ENCODE data around the gene CCNA2.

Gene CCNA2

GRCh38 chr4:121771869-121772268 lies 51.8 kb downstream of the CCNA2 start:
- no peak for DNase-seq

DNA sequence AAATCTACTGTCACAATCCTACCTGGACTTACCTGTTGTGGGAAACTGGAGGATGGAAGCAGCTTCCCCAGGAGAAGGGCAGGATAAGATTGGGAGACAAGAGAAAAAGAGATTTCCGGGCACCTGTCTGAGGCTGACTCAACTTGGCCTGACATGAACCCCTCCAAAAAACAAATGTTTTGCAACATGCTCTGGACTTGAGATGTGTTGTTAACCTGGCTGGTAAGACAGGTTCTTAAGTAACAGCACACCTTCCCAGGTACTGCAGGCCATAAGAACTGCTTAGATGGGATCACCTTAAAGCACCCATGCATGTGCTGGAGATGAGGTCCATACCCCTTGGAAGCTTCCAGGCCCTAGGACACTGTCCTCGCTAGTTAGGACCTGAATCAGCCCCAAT lies 54.3 kb downstream of the CCNA2 start:
- no peak for DNase-seq

GRCh38 chr4:121767166-121767565 lies 56.5 kb downstream of the CCNA2 start:
- DNase-seq = no peak

All from fibroblast of skin of right biceps (primary cell).